ENCODE measurements around the gene TRIM28.
"Not testable (repeated sequence)": the region's sequence is repeated elsewhere in the genome, so short reads cannot be mapped to it uniquely, and the experiment has no call there.

Gene TRIM28

GRCh38 chr19:58531034-58531840 lies 12.6 kb upstream of the TRIM28 start:
- Histone ChIP-seq H3K9me3 (no peaks in the 10 kb centered on the region), H3K36me3 (no peaks in the 10 kb centered on the region), H3K27me3 (peaks cover 23% of the 10 kb centered on the region), H3K4me1 (no peaks in the 10 kb centered on the region), H3K4me3 (ENCODE audit: low read depth, low read length) (no peak overlapping the region)
- no peak for DNase-seq
- no peak for TF ChIP-seq CTCF (IDR thresholded peaks at IDR 0.05; ENCODE audit: low read depth, low read length)

GRCh38 chr19:58535857-58536256 lies 8.0 kb upstream of the TRIM28 start:
- TF ChIP-seq CTCF (IDR thresholded peaks at IDR 0.05; ENCODE audit: low read depth, low read length), result no peak
- DNase-seq, result no peak
- Histone ChIP-seq H3K27me3 (peaks cover 12% of the 10 kb centered on the region), H3K36me3 (no peaks in the 10 kb centered on the region), H3K4me3 (ENCODE audit: low read depth, low read length) (no peak overlapping the region), H3K4me1 (no peaks in the 10 kb centered on the region), H3K9me3 (no peaks in the 10 kb centered on the region)

- Histone ChIP-seq H3K36me3 (no peaks in the 10 kb centered on the region), H3K4me3 (ENCODE audit: low read depth, low read length) (no peak overlapping the region), H3K27me3 (peaks cover 1% of the 10 kb centered on the region), H3K9me3 (no peaks in the 10 kb centered on the region), H3K4me1 (no peaks in the 10 kb centered on the region)
- DNase-seq, result no peak
- TF ChIP-seq CTCF (IDR thresholded peaks at IDR 0.05; ENCODE audit: low read depth, low read length), result no peak
These were observed 6.7 kb upstream of the TRIM28 start for GRCh38 chr19:58536852-58537798.

- Histone ChIP-seq H3K9me3 (no peaks in the 10 kb centered on the region), H3K36me3 (no peaks in the 10 kb centered on the region), H3K4me1 (no peaks in the 10 kb centered on the region), H3K27me3 (no peaks in the 10 kb centered on the region; the same call in 1 of the 2 replicates), H3K4me3 (ENCODE audit: low read depth, low read length) (no peak overlapping the region)
- no peak for TF ChIP-seq CTCF (IDR thresholded peaks at IDR 0.05; ENCODE audit: low read depth, low read length)
- DNase-seq, result no peak
These were observed 5.4 kb upstream of the TRIM28 start for GRCh38 chr19:58538257-58539168.

- not testable (repeated sequence) for H3K4me3 ChIP-seq (ENCODE audit: low read depth, low read length); H3K4me1 ChIP-seq; H3K9me3 ChIP-seq; DNase-seq; H3K36me3 ChIP-seq; H3K27me3 ChIP-seq
These were observed 4.7 kb upstream of the TRIM28 start for GRCh38 chr19:58539169-58539559.

- not testable (repeated sequence) for H3K27me3 ChIP-seq; DNase-seq; H3K4me3 ChIP-seq (ENCODE audit: low read depth, low read length); H3K9me3 ChIP-seq; H3K4me1 ChIP-seq
- peaks cover 22% of the 10 kb centered on the region for H3K36me3 ChIP-seq
These were observed 1.1 kb upstream of the TRIM28 start for GRCh38 chr19:58542641-58543372.

Measured in BE2C (cell line).